ENCODE data around the gene OSBPL5. TPM values are rescaled to one million over a fixed set of nuclear protein-coding genes. Genes with fewer than 3 reads are reported as not detected.

Gene OSBPL5
- total RNA-seq, 1 donor from 2014 or later: 55.2 TPM

DNA sequence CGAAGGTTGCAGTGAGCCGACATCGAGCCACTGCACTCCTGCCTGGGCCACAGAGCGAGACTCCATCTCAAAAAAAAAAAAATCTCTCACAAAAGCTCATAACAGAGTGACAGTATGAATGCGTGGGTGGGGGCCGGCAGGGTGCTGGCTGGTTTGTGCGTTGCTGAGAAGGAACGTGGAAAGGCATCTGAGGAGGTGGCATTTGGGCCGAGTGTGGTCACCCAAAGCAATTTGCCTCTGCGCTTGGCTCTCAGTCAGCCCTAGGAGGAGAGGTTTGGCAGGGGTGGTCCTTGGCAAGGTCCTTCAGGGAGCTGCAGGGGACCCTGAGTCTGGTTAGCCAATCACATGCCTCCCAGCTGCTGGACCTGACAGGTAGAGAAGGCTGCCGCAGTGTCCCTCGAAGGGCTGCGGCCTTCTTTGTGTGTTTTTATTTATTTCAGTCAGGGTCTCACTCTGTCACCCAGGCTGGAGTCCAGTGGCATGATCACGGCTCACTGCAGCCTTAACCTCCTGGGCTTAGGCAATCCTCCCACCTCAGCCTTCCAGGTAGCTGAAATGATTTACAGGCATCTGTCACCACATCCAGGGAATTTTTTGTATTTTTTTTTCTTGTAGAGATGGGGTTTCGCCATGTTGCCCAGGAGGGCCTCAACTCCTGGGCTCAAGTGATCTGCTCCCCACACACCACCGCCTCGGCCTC lies 23.5 kb upstream of the OSBPL5 start:
- H3K36me3 Mint-ChIP-seq (ENCODE audit: low read depth, unreplicated experiment): no peaks in the 10 kb centered on the region
- H3K27me3 Mint-ChIP-seq (ENCODE audit: unreplicated experiment): peaks cover 8% of the 10 kb centered on the region
- no peaks in the 10 kb centered on the region for H3K4me1 Mint-ChIP-seq (ENCODE audit: unreplicated experiment)
- no peak for TF ChIP-seq CTCF (IDR thresholded peaks at IDR 0.05; ENCODE audit: unreplicated experiment)
- H3K4me3 Mint-ChIP-seq (ENCODE audit: unreplicated experiment): no peak overlapping the region
- no peak for DNase-seq (ENCODE audit: low spot score)
- no peaks in the 10 kb centered on the region for H3K9me3 Mint-ChIP-seq (ENCODE audit: unreplicated experiment)
- no peak overlapping the region for H3K27ac Mint-ChIP-seq (ENCODE audit: unreplicated experiment)

DNA sequence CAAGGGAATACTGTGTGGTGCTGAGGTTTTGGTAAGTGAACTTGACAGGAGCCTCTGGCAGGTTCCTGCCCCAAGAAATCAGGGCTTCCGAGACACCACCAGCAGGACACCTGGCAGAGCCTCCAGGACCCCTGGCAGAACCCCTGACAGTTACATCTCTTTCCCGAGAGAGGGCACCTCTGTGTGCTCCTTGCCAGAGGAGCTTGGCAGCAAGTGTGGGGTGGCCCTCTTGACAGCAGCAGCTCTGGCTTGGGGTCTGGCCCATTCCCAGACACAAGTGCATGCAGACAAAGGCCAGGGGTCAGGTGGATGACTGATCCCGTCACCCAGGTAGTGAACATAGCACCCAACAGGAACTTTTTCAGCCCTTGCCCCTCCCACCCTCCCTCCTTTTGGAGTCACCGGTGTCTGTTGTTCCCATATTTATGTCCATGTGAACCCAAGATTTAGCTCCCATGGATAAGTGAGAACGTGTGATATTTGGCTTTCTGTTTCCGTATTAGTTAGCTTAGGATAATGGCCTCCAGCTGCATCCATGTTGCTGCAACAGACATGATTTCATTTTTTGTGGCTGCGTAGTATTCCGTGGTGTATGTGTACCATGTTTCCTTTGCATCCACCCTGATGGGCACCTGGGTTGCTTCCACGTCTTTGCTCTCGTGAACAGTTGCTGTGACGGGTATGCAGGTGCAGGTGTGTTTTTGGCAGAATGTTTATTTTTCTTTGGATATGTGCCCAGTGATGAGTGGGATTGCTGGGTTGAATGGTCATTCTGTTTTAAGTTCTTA lies 21.2 kb upstream of the OSBPL5 start:
- Mint-ChIP-seq H3K4me3 (ENCODE audit: unreplicated experiment) (no peak overlapping the region), H3K27me3 (ENCODE audit: unreplicated experiment) (peaks cover 11% of the 10 kb centered on the region), H3K36me3 (ENCODE audit: low read depth, unreplicated experiment) (no peaks in the 10 kb centered on the region), H3K4me1 (ENCODE audit: unreplicated experiment) (no peaks in the 10 kb centered on the region), H3K9me3 (ENCODE audit: unreplicated experiment) (no peaks in the 10 kb centered on the region), H3K27ac (ENCODE audit: unreplicated experiment) (no peak overlapping the region)
- TF ChIP-seq CTCF (IDR thresholded peaks at IDR 0.05; ENCODE audit: unreplicated experiment): no peak
- no peak for DNase-seq (ENCODE audit: low spot score)

GRCh38 chr11:3184732-3185347 lies 19.7 kb upstream of the OSBPL5 start:
- Mint-ChIP-seq H3K27me3 (ENCODE audit: unreplicated experiment) (peaks cover 10% of the 10 kb centered on the region), H3K27ac (ENCODE audit: unreplicated experiment) (no peak overlapping the region), H3K9me3 (ENCODE audit: unreplicated experiment) (no peaks in the 10 kb centered on the region), H3K4me3 (ENCODE audit: unreplicated experiment) (no peak overlapping the region), H3K4me1 (ENCODE audit: unreplicated experiment) (no peaks in the 10 kb centered on the region), H3K36me3 (ENCODE audit: low read depth, unreplicated experiment) (no peaks in the 10 kb centered on the region)
- no peak for DNase-seq (ENCODE audit: low spot score)
- no peak for TF ChIP-seq CTCF (IDR thresholded peaks at IDR 0.05; ENCODE audit: unreplicated experiment)

GRCh38 chr11:3183523-3183922 lies 18.4 kb upstream of the OSBPL5 start:
- no peak overlapping the region for H3K4me3 Mint-ChIP-seq (ENCODE audit: unreplicated experiment)
- no peaks in the 10 kb centered on the region for H3K4me1 Mint-ChIP-seq (ENCODE audit: unreplicated experiment)
- TF ChIP-seq CTCF (IDR thresholded peaks at IDR 0.05; ENCODE audit: unreplicated experiment): no peak
- no peak overlapping the region for H3K27ac Mint-ChIP-seq (ENCODE audit: unreplicated experiment)
- H3K36me3 Mint-ChIP-seq (ENCODE audit: low read depth, unreplicated experiment): no peaks in the 10 kb centered on the region
- H3K9me3 Mint-ChIP-seq (ENCODE audit: unreplicated experiment): no peaks in the 10 kb centered on the region
- no peak for DNase-seq (ENCODE audit: low spot score)
- peaks cover 10% of the 10 kb centered on the region for H3K27me3 Mint-ChIP-seq (ENCODE audit: unreplicated experiment)

DNA sequence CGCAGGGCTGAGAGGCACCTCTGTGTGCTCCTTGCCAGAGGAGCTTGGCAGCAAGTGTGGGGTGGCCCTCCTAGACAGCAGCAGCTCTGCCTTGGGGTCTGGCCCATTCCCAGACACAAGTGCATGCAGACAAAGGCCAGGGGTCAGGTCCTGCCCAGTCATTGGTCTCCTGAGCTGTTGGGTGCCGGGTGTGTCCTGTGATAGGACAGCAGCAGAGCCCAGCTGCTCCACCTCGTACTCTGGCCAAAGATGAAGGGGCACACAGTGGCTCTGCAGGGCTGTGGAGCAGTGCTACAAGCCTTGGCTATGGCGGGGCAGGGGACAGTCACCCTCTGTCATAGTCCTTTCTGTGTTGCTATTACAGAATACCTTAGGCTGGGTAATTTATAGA lies 17.3 kb upstream of the OSBPL5 start:
- no peak overlapping the region for H3K27ac Mint-ChIP-seq (ENCODE audit: unreplicated experiment)
- H3K36me3 Mint-ChIP-seq (ENCODE audit: low read depth, unreplicated experiment): no peaks in the 10 kb centered on the region
- no peak for TF ChIP-seq CTCF (IDR thresholded peaks at IDR 0.05; ENCODE audit: unreplicated experiment)
- H3K9me3 Mint-ChIP-seq (ENCODE audit: unreplicated experiment): no peaks in the 10 kb centered on the region
- no peaks in the 10 kb centered on the region for H3K4me1 Mint-ChIP-seq (ENCODE audit: unreplicated experiment)
- no peak overlapping the region for H3K4me3 Mint-ChIP-seq (ENCODE audit: unreplicated experiment)
- no peak for DNase-seq (ENCODE audit: low spot score)
- peaks cover 10% of the 10 kb centered on the region for H3K27me3 Mint-ChIP-seq (ENCODE audit: unreplicated experiment)

Data from endothelial cell (in vitro differentiated cells).